Uterus (tissue), 4 donors: Measurements from ENCODE around the gene ARID5B. TPM values are rescaled to one million over a fixed set of nuclear protein-coding genes. Genes with fewer than 3 reads are reported as not detected.

ENCODE experiments used
- DNase-seq, 2 donors: peaks; one replicate each; pipeline ENCODE4 v3.0.0-alpha.2; 2019 to 2020
- H3K27ac ChIP-seq, 2 donors: fragments of 200-600 bp; sonication (generic); 1 replicate in 1 of 2; 2 replicates in 1 of 2; pipeline ENCODE4 v1.5.1; 2016 to 2018
- H3K27me3 ChIP-seq, 2 donors: fragments of 200-600 bp; sonication (generic); one replicate each; pipeline ENCODE4 v1.5.1; 2018 to 2019; ENCODE audit warnings: control low read depth in 1 of 2
- H3K36me3 ChIP-seq, 2 donors: fragments of 200-600 bp; sonication (generic); one replicate each; pipeline ENCODE4 v1.5.1; 2019; ENCODE audit warnings: control low read depth in 1 of 2
- H3K4me1 ChIP-seq, 2 donors: fragments of 200-600 bp; sonication (generic); one replicate each; pipeline ENCODE4 v1.5.1; 2018 to 2019; ENCODE audit warnings: control low read depth in 1 of 2
- H3K4me3 ChIP-seq, 2 donors: fragments of 200-600 bp; sonication (generic); 1 replicate in 1 of 2; 2 replicates in 1 of 2; pipeline ENCODE4 v1.5.1; 2018 to 2019; ENCODE audit warnings: mild to moderate bottlenecking in 1 of 2
- H3K9me3 ChIP-seq, 2 donors: fragments of 200-600 bp; sonication (generic); one replicate each; pipeline ENCODE4 v1.5.1; 2019; ENCODE audit warnings: control low read depth in 1 of 2
- POLR2A ChIP-seq, 2 donors: fragments of 450-650 bp; IDR thresholded peaks; one replicate each; pipeline ENCODE4 v1.6.1; 2016; ENCODE audit warnings: antibody characterized with exemption in 2 of 2, mild to moderate bottlenecking in 1 of 2, moderate library complexity in 1 of 2
- intact Hi-C: fragments of 100-400 bp; cut with DNase I; formaldehyde crosslinking; loops from one replicate; pipeline ENCODE4 v1.15.1; 2023; ENCODE audit warnings: low total_unique reads
- total RNA-seq, 4 donors: library from RNA; depleted of rRNA in 3 of 4; stranded (reverse); fragments of >200 nt in 3 of 4; gene quantifications; one replicate each; pipeline versions ENCODE4 v1.1.0 to v1.2.4, GENCODE V29; 2014 to 2023
- TF ChIP-seq, protein P1 (sequence below), 4 experiments: fragments of 200-600 bp in 2 of 4; fragments of 450-650 bp in 2 of 4; sonication (generic) in 2 of 4; IDR thresholded peaks; one replicate each; pipeline ENCODE4 v1.5.1; 2016 to 2019; ENCODE audit warnings: antibody characterized with exemption in 4 of 4, mild to moderate bottlenecking in 2 of 4, moderate library complexity in 1 of 4
- donor health status: DM: yes; HTN: yes; CAD: no.

Gene ARID5B
- total RNA-seq, 4 donors from 2014 or later: 38.7 to 64.1 (median 56.6) TPM

DNA sequence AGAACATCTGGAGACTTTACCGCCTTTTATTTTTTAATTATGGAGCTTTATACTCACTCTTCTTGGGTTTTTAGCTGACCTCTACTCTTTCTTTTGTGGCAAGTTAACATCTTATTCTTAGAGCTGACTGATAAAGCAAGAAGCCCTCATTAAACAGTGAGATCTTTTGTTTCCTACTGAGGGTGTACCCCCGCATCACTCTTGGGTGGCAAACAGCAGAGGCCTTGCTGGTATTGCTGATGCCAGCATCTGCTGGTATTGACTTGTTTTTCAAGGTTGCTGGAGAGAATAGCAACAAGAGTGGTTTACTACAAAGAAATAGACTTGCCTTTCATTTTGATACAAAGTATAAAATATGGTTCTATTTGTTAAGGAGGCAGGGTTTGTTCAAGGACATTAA, 154.7 kb downstream of the ARID5B start:
- Histone ChIP-seq H3K36me3 (no peaks in the 10 kb centered on the region), H3K9me3 (no peaks in the 10 kb centered on the region), H3K27ac (peak overlapping the region; percentile 90 to 99), H3K4me3 (peak overlapping the region in 1 of 2 donors; percentile 66), H3K4me1 (peaks cover 0 to 13% of the 10 kb centered on the region in 2 donors), H3K27me3 (no peaks in the 10 kb centered on the region)
- no peak for TF ChIP-seq POLR2A (IDR thresholded peaks at IDR 0.05)
- TF ChIP-seq, protein P1, sequence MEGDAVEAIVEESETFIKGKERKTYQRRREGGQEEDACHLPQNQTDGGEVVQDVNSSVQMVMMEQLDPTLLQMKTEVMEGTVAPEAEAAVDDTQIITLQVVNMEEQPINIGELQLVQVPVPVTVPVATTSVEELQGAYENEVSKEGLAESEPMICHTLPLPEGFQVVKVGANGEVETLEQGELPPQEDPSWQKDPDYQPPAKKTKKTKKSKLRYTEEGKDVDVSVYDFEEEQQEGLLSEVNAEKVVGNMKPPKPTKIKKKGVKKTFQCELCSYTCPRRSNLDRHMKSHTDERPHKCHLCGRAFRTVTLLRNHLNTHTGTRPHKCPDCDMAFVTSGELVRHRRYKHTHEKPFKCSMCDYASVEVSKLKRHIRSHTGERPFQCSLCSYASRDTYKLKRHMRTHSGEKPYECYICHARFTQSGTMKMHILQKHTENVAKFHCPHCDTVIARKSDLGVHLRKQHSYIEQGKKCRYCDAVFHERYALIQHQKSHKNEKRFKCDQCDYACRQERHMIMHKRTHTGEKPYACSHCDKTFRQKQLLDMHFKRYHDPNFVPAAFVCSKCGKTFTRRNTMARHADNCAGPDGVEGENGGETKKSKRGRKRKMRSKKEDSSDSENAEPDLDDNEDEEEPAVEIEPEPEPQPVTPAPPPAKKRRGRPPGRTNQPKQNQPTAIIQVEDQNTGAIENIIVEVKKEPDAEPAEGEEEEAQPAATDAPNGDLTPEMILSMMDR (IDR thresholded peaks at IDR 0.05): no peak
- DNase-seq: no peak
- intact Hi-C loops: no loop called here

DNA sequence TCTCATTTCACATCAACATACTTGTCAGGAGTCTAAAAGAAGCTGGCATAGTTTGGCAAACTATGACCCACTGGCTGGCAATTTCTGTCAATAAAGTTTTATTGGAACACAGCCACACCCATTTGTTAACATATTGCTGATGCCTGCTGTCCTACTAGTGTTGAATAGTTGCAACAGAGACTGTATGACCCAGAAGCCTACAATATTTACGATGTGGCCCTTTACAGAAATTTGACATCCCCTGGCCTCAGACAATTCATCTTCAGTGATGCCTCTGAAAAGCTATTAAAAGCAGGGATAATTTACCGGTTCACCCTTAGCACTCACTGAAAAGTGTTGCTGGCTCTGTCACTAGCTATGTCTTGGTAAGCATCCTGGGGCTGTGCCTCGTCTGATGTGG, 155.2 kb downstream of the ARID5B start:
- peak overlapping the region; percentile 90 to 99 for H3K27ac ChIP-seq
- TF ChIP-seq POLR2A (IDR thresholded peaks at IDR 0.05): no peak
- TF ChIP-seq, protein P1 (IDR thresholded peaks at IDR 0.05): no peak
- peak overlapping the region; percentile 16 to 66 for H3K4me3 ChIP-seq
- H3K36me3 ChIP-seq: no peaks in the 10 kb centered on the region
- H3K4me1 ChIP-seq: peaks cover 0 to 13% of the 10 kb centered on the region in 2 donors
- H3K27me3 ChIP-seq: no peaks in the 10 kb centered on the region
- no peak for DNase-seq
- H3K9me3 ChIP-seq: no peaks in the 10 kb centered on the region
- intact Hi-C loops: no loop called here

DNA sequence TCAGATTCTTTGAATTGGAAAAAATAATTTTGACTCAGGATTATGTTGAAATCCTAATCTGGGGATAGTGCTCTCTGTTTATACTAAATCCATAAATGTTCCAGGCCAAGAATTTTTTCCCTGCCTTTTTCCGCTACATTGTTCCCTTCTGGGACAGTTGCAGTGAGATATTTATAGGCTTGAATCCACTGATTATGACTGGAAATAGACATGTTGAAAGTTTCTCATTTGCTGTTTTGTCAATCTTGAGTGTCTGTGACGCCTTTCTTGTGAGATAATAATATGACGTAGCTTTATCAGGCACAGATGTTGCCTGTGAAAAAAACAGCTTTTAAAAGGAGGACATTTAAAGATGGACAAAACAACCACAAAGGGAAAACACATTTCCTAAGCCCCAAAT, 155.9 kb downstream of the ARID5B start:
- peak in 1 of 2 donors; percentile 49 for DNase-seq
- Histone ChIP-seq H3K36me3 (no peaks in the 10 kb centered on the region), H3K27ac (peak overlapping the region; percentile 90 to 99), H3K4me1 (peaks cover 0 to 13% of the 10 kb centered on the region in 2 donors), H3K4me3 (peak overlapping the region in 1 of 2 donors; percentile 66), H3K9me3 (no peaks in the 10 kb centered on the region), H3K27me3 (no peaks in the 10 kb centered on the region)
- intact Hi-C loops: no loop called here
- peak; percentile 1 to 17 for TF ChIP-seq POLR2A (IDR thresholded peaks at IDR 0.05)
- TF ChIP-seq, protein P1 (IDR thresholded peaks at IDR 0.05): no peak

DNA sequence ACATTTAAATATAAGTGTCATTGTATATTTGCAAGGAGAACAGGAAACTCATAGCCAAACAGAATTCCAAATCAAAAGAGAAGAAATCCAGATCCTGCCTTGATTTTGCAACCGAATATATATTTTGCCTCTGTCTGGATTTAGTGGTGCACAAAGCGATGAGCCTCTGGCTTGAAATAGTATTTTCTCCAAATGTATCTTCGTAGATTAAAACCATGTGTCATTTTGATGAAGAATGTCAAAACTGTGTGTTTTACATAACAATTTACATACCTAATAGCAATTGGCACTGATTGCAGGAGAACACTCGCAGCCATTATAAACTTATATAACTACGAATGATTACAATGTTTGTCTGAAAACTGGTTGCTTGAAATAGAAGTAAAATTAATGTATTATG, 156.4 kb downstream of the ARID5B start:
- Histone ChIP-seq H3K27ac (peak overlapping the region; percentile 90 to 99), H3K36me3 (no peaks in the 10 kb centered on the region), H3K27me3 (no peaks in the 10 kb centered on the region), H3K4me3 (peak overlapping the region in 1 of 2 donors; percentile 66), H3K9me3 (no peaks in the 10 kb centered on the region), H3K4me1 (peaks cover 0 to 13% of the 10 kb centered on the region in 2 donors)
- intact Hi-C loops: no loop called here
- TF ChIP-seq POLR2A (IDR thresholded peaks at IDR 0.05): no peak
- TF ChIP-seq, protein P1 (IDR thresholded peaks at IDR 0.05): no peak
- DNase-seq: no peak

DNA sequence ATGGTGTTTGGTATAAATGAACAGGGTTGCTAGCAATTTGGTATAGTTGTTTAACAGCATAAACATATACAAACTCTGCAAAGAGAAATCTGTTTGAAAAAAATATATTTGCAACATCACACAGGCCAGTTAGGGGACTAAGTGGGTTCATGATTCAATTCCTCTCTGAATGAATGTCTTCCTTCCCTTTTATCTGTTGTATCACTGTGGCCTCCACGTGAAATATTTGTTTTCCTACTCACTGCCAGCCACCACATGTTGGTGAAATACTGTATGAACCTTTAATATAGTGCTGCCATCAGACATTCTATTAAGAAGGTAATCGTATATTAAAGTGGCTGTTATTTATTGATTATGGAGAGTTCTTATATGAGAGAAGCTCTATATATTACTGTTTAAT, 157.0 kb downstream of the ARID5B start:
- TF ChIP-seq, protein P1 (IDR thresholded peaks at IDR 0.05): no peak
- no peak for TF ChIP-seq POLR2A (IDR thresholded peaks at IDR 0.05)
- Histone ChIP-seq H3K4me1 (peaks cover 0 to 13% of the 10 kb centered on the region in 2 donors), H3K27me3 (no peaks in the 10 kb centered on the region), H3K9me3 (no peaks in the 10 kb centered on the region), H3K36me3 (no peaks in the 10 kb centered on the region), H3K27ac (peak overlapping the region; percentile 90 to 99), H3K4me3 (peak overlapping the region in 1 of 2 donors; percentile 66)
- no peak for DNase-seq
- intact Hi-C loops: no loop called here
